NCI-H2227 treated with DMSO at 0.1 percent for 48 hours (cell line): ENCODE measurements around the gene MBD3L2B.
A peak's percentile ranks its signal among the peaks of the same experiment; 100 is the strongest.
"Not testable (repeated sequence)": the region's sequence is repeated elsewhere in the genome, so short reads cannot be mapped to it uniquely, and the experiment has no call there.

Experiments
- DNase-seq: peaks from one replicate; lab custom pipeline; 2025; lab: John Stamatoyannopoulos, UW

MBD3L2B gene

DNA sequence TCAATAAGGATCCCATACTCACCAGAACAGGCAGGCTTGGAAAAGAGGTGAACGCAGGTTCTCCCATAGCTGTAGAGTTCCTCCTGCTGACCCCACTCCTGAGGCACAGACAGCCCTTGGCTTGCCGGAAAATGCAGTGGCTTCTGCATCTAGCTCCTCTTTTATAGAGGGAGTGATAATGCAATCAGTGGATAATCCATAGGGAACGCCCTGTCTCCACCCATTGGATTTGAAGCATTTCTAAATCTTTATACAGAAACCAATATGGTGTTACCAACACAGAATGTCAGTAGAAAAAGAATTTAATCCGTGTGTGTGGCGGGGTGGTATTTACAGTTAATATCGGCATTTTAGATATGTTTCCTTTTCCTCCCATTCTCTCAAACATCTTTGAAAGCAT is at the start of gene MBD3L2B:
TSS of gene MBD3L2B (minus strand) at position 101 of the 400 bp plus-strand sequence. CDS start at position 67, 34 bp downstream.
- not testable (repeated sequence) for DNase-seq

DNA sequence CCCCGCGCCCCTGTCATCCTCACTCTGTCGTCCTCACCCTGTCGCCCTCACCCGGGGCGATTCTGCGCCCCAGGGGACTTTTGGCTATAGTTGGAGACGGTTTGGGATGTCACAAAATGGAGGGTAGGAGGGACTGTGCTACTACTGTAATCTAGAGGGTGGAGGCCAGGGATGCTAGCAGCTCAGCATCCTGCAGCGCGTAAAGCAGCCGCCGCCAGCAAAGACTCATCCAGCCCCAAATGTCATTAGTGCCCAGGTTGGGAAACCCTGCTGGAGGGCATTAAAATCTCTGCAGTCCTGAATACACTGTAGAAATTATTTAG is 48.6 kb upstream of the MBD3L2B start:
- no peak for DNase-seq

DNA sequence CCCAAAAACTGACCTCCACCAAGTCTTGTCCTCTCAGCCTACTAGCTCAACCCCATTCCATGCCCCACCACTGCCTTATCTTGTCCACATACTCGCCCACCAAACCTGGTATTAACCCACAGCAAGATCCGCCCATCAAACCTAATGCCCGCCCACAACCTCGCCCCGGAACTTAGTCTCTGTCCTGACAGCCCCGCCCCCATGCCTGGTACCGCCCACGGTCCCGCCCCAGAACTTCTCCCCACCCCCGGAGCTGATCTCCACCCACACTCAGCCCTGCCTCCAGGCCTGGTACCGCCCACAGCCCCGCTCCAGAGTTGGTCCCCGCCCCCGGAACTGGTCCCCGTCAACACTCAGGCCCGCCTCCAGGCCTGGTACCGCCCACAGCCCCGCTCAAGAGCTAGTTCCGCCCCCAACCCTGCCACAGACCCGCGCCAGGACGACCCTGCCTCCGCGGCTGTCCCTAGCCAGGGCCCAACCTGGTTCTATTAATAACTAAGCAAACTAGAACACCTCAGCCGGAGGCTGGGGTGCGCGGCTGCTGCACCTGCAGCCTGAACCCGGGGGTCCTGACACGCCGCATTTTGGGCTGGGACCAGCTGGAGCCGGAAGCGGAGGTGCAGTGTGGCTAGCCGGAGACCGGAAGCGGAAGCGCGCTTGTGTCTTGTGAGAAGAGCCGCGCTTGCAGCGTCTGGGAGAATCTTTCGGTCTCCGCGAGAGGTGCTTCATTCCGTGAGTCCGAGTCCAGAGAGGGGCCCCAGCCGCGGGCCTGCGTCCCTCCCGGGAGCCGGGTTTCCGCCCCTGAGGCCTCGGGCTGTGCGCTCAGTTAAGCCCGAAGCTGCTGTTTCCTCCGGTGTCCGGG is 48.0 kb upstream of the MBD3L2B start, which contains the start of gene ZNF557:
TSS of gene ZNF557 (plus strand) at position 662 of the 862 bp plus-strand sequence. CDS start 5,372 bp downstream, outside the sequence.
- peak; percentile 85 for DNase-seq

DNA sequence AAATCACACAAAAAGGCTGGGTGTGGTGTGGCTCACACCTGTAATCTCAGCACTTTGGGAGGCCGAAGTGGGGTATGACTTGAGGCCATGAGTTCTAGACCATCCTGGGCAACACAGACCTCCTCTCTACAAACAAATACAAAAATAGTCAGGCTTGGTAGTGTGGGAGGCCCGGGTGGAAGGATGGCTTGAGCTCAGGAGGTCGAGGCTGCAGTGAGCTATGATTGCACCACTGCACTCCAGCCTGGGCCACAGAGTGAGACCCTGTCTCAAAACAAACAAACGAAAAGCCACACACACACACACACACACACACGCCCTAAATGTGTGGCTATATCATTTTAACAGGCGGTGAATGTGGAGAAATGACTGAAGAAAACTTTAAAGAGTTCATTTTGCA is 47.4 kb upstream of the MBD3L2B start:
- DNase-seq = no peak

GRCh38 chr19:7067716-7068115 is 46.5 kb upstream of the MBD3L2B start:
- no peak for DNase-seq

DNA sequence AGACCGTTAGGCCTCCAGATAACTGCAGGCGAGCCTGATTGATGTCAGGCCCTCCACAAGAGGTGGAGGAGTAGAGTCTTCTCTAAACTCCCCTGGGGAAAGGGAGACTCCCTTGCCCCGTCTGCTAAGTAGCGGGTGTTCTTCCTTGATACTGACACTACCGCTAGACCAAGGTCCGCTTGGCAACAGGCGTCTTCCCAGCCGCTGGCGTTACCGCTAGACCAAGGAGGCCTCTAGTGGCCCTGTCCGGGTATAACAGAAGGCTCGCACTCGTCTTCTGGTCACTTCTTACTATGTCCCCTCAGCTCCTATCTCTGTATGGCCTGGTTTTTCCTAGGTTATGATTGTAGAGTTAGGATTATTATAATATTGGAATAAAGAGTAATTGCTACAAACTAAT is 45.9 kb upstream of the MBD3L2B start:
- not testable (repeated sequence) for DNase-seq

DNA sequence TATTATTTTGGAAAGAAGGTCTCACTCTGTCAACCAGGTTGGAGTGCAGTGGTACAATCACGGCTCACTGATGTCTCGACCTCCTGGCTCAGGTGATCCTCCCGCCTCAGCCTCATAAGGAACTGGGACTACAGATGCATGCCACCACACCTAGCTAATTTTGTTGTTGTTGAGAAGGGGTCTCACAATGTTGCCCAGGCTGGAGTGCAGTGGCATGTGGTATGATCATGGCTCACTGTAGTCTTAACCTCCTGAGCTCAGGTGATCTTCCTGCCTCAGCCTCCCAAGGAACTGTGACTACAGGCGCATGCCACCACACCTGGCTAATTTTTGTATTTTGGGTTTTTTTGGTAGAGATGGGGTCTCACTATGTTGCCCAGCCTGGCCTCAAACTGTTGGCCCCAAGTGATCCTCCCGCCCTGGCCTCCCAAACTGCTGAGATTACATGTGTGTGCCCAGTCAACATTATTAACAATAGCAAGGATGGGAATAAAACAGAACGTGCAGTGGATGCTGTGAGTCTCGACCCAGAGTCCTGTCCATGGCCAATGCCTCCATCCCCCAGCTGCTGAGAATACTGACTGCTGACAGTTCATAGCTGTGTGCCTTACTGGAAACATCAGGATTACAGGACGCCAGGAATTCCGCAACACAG is 42.7 kb upstream of the MBD3L2B start:
- DNase-seq = no peak

GRCh38 chr19:7063339-7063738 is 42.1 kb upstream of the MBD3L2B start:
- no peak for DNase-seq

- not testable (repeated sequence) for DNase-seq
Measured at GRCh38 chr19:7059977-7060376, 38.7 kb upstream of the MBD3L2B start.

DNA sequence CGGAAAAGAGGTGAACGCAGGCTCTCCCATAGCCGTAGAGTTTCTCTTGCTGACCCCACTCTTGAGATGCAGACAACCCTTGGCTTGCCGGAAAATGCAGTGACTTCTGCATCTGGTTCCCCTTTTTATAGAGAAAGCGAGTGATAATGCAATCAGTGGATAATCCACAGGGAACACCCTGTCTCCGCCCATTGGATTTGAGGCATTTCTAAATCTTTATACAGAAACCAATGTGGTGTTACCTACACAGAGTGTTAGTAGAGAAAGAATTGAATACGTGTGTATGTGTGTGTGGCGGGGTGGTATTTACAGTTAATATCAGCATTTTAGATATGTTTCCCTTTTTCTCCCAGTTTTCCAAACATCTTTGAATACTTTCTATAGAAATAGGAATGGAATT is 37.3 kb upstream of the MBD3L2B start, which contains the start of gene MBD3L3:
TSS of gene MBD3L3 (minus strand) at position 101 of the 400 bp plus-strand sequence. CDS start at position 30, 71 bp downstream.
- DNase-seq = not testable (repeated sequence)

- not testable (repeated sequence) for DNase-seq
Measured at GRCh38 chr19:7056371-7056770, 35.1 kb upstream of the MBD3L2B start.

- DNase-seq = not testable (repeated sequence)
Measured at GRCh38 chr19:7055679-7056078, 34.4 kb upstream of the MBD3L2B start.

DNA sequence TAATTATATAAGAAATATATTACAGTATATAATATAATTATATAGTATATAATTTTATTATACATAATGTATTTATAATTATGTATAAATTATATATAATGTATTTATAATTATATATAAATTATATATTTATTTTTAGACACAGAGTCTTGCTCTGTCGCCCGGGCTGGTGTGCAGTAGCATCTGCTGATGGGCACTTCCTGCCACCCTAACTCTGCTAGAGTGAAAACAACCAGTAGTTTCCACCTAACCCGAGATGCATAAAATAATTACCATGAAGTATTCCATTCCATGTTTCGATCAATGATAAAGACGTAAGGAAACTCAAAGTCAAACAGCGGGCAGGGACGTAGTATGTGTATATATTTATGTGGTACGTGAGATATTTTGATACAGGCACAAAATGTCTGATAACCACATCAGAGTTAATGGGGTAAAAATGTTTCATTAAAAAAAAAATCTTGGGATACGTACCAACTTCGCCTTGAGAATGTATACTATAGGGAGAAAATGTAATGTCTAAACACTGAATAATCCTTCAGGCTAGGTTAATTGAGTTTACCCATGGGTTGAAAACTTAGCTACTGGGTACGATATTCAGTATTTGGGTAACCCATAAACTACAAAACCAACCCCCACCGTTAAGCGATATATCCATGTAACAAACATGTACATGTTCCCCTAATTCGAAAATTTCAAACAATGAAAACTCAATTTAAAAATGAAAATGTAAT is 33.6 kb upstream of the MBD3L2B start:
- not testable (repeated sequence) for DNase-seq

- not testable (repeated sequence) for DNase-seq
Measured at GRCh38 chr19:7052896-7053295, 31.7 kb upstream of the MBD3L2B start.

DNA sequence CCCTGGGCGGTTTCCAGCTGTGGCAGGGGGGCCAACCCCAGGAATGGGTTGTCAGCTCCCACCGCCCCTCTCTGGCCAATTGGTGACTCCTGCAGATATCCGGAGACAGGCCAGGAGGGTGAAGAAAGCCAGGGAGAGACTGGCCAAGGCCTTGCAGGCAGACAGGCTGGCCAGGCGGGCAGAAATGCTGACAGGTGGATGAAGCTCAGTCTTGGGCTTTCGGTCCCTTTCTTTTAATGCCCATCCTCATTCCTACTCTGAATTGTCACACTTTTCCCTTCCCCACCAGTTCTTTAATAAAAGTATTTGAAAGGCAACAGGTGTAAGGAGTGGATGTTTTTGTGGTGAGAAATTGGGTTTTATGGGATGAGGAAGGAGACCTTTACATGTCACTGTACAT is 30.2 kb upstream of the MBD3L2B start:
- not testable (repeated sequence) for DNase-seq

DNA sequence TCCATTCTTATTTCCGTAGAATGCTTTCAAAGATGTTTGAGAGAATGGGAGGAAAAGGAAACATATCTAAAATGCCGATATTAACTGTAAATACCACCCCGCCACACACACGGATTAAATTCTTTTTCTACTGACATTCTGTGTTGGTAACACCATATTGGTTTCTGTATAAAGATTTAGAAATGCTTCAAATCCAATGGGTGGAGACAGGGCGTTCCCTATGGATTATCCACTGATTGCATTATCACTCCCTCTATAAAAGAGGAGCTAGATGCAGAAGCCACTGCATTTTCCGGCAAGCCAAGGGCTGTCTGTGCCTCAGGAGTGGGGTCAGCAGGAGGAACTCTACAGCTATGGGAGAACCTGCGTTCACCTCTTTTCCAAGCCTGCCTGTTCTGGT is 27.8 kb upstream of the MBD3L2B start, which contains the start of gene MBD3L2:
TSS of gene MBD3L2 (plus strand) at position 301 of the 400 bp plus-strand sequence. CDS start at position 354, 53 bp downstream.
- not testable (repeated sequence) for DNase-seq

DNA sequence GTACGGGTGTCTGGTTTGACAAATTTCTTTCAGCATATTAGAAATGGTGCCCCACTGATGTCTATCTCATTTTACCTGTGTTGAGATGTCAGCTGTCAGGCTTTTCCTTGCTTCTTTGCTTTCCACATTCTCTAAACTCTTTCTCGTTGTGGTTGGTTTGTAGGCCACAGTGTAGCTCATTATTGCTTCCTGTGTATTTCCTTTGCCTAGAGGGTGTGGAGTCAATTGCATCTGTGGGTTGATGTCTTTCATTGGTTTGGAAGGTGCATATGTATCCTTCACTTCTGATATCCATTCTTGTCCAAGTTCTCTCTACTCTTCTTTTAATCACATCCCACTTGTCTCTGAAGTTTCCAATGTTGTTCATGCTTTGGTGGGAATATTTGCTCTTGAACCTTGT is 20.3 kb upstream of the MBD3L2B start:
- DNase-seq = not testable (repeated sequence)

DNA sequence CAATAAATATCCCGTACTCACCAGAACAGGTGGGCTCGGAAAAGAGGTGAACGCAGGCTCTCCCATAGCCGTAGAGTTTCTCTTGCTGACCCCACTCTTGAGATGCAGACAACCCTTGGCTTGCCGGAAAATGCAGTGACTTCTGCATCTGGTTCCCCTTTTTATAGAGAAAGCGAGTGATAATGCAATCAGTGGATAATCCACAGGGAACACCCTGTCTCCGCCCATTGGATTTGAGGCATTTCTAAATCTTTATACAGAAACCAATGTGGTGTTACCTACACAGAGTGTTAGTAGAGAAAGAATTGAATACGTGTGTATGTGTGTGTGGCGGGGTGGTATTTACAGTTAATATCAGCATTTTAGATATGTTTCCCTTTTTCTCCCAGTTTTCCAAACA is 18.8 kb upstream of the MBD3L2B start, which contains the start of gene MBD3L4:
TSS of gene MBD3L4 (minus strand) at position 101 of the 400 bp plus-strand sequence. CDS start at position 66, 35 bp downstream.
- not testable (repeated sequence) for DNase-seq

DNA sequence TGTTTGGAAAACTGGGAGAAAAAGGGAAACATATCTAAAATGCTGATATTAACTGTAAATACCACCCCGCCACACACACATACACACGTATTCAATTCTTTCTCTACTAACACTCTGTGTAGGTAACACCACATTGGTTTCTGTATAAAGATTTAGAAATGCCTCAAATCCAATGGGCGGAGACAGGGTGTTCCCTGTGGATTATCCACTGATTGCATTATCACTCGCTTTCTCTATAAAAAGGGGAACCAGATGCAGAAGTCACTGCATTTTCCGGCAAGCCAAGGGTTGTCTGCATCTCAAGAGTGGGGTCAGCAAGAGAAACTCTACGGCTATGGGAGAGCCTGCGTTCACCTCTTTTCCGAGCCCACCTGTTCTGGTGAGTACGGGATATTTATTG is 9.0 kb upstream of the MBD3L2B start, which contains the start of gene MBD3L5:
TSS of gene MBD3L5 (plus strand) at position 301 of the 400 bp plus-strand sequence. CDS start at position 335, 34 bp downstream.
- DNase-seq = not testable (repeated sequence)

DNA sequence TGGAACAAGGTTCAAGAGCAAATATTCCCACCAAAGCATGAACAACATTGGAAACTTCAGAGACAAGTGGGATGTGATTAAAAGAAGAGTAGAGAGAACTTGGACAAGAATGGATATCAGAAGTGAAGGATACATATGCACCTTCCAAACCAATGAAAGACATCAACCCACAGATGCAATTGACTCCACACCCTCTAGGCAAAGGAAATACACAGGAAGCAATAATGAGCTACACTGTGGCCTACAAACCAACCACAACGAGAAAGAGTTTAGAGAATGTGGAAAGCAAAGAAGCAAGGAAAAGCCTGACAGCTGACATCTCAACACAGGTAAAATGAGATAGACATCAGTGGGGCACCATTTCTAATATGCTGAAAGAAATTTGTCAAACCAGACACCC is 7.6 kb upstream of the MBD3L2B start:
- not testable (repeated sequence) for DNase-seq

DNA sequence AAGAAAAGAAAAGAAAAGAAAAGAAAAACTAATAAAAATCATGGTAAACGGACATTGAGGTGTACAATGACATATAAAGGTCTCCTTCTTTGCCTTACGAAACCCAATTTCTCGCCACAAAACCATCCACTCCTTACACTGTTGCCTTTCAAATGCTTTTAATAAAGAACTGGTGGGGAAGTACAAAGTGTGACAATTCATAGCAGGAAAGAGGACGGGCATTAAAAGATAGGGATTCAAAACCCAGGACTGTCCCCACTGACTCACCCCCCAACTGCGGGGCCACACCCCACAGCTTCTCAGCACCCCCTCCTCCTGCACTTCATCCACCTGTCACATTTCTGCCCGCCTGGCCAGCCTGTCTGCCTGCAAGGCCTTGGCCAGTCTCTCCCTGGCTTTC is 2.4 kb downstream of the MBD3L2B start:
- no peak for DNase-seq

DNA sequence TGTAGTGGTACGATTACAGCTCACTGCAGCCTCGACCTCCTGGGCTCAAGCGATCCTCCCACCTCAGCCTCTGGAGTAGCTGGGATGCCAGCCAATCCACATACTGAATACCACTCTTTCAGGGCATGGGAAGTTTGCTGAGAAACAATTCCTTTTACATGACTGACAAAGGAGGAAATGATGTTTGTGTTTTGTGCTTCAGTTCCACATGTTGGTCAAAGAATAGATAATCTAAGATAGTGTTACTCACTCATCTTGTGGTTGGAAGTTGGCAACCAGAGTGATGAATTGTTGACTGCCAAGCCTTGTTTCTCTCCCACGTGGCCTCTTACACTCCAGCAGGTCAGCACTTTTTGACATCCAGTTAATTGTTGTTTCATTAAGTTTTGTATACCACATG is 7.6 kb downstream of the MBD3L2B start:
- DNase-seq = no peak
